HG03558 (cell line): ENCODE data around the gene DPT.
"Not testable (repeated sequence)": the region's sequence is repeated elsewhere in the genome, so short reads cannot be mapped to it uniquely, and the experiment has no call there.

Experiments
- ATAC-seq: cut with Tn5 transposase; IDR thresholded peaks from one replicate; pipeline ENCODE4 v1.9.1; 2021; ENCODE audit warnings: moderate number of reproducible peaks; ENCODE audit not compliant: unreplicated experiment; ENCODE audit errors: extremely low read depth

Gene DPT

GRCh38 chr1:168728473-168729404 is at the start of gene DPT:
Gene DPT, minus strand, starts transcription at chr1:168729206. Its CDS starts 32 bp downstream, at chr1:168729174.
- no peak for ATAC-seq

- no peak for ATAC-seq
Measured at GRCh38 chr1:168775366-168775765, 46.4 kb upstream of the DPT start.

- no peak for ATAC-seq
Measured at GRCh38 chr1:168774241-168774640, 45.2 kb upstream of the DPT start.

GRCh38 chr1:168772428-168773060 is 43.5 kb upstream of the DPT start:
- no peak for ATAC-seq

GRCh38 chr1:168771104-168771630 is 42.2 kb upstream of the DPT start:
- no peak for ATAC-seq

DNA sequence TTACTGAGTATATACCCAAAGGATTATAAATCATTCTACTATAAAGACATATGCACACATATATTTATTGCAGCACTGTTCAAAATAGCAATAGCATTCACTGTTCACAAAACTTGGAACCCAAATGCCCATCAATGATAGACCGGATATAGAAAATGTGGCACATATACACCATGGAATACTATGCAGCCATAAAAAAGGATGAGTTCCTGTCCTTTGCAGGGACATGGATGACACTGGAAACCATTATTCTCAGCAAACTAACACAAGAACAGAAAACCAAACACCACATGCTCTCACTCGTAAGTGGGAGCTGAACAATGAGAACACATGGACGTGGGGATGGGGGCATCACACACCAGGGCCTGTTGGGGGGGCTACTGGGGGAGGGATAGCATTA is 40.9 kb upstream of the DPT start:
- ATAC-seq = not testable (repeated sequence)

GRCh38 chr1:168767894-168768584 is 39.0 kb upstream of the DPT start:
- no peak for ATAC-seq

GRCh38 chr1:168766568-168766967 is 37.6 kb upstream of the DPT start:
- ATAC-seq = no peak

- ATAC-seq = no peak
Measured at GRCh38 chr1:168763031-168763430, 34.0 kb upstream of the DPT start.

DNA sequence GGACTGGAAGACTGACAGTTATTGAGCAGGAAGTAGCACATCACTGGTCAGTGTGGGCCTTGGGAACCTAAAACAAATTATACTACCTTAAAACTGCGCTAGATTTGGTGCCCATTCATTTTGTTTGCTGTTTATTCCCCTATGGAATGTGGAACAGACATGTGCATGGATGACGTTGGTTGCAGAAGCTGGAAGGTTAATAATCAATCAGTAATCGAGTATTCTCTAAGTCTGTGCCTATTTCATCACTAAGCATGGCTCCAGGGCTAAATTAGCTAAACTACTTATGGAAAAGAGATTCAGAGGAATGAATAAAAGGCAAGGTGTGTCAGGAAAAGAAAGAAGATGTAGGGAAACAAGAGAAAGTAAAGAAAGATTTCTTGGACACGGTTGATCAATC is 33.5 kb upstream of the DPT start:
- ATAC-seq = no peak

GRCh38 chr1:168760781-168761180 is 31.8 kb upstream of the DPT start:
- ATAC-seq = no peak

- no peak for ATAC-seq
Measured at GRCh38 chr1:168760241-168760640, 31.2 kb upstream of the DPT start.

DNA sequence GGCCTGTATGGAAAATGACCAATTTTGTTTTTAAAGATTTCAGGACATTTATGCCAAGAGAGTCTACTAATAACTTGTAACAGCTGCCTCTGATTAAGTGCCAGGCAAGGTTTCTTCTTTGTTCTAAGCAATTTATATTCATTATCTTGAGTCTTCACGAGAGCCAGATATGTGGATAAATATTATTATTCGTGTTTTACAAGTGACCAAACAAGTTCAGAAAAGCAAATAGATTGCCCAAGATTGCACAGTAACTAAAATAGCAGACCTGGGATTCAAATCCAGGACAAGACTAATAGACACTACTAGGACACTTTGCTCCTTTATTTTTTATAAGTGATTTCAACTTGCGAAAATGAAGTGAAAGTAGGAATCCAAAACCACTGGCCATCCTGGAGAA is 30.1 kb upstream of the DPT start:
- ATAC-seq = no peak

- ATAC-seq = no peak
Measured at GRCh38 chr1:168758503-168758902, 29.5 kb upstream of the DPT start.

DNA sequence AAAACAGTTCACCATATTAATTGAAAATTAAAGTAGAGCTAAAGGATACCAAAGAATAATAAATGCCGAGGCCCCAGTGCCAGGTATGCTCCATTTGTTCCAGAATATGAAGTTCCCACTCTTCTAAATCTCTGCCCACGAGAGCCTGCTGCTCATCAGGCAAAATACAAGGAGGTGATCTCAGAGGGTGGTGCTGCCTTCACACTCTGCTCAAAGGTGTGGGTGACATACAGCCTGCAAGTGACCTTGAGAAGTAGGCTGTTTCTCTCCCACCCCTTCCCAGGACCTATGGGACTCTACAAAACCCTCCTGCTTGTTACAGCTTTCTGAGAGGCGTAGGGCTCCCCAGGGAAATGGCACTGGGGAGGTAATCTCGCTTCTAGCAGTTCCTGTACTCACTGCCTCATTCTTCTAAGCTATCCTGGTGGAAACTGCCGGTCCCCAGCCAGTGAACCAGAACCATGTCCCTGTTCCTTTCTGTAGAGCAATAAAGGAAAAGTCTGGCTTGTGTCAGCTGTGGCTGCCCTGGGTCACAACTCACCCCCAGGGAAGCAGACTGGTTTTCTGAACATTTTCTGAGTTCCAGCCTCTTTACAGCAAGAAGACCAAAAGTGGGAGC is 26.9 kb upstream of the DPT start:
- no peak for ATAC-seq

DNA sequence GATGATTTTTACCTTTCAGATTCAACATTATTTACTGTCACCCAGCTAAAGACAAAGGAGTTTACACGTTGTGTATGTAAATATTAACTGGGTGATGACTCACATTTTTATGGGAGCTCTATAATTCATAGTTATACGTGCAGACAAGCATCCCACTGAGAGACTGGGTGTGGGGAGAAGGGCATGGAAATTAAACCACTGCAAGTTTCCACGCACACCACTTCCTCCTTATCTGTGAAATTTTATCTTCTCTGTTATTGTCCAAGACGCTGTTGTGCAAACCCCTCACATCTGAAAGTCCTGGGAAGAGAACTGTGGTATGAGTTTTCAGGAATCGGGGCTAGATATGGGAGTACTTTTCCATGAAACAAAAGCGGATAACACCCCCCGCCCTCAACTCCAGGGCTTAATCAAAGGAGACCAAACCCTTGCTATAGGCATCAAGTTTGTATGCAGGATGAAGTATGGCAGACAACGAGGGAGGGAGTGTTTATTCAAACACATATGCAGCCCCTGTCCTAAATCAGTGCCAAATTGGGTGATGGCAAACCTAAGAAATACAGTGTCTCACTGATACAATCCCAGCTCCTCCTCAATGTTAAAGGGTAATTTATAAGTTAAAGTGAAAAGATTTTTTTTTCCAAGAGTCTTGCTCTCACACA is 23.3 kb upstream of the DPT start:
- no peak for ATAC-seq

DNA sequence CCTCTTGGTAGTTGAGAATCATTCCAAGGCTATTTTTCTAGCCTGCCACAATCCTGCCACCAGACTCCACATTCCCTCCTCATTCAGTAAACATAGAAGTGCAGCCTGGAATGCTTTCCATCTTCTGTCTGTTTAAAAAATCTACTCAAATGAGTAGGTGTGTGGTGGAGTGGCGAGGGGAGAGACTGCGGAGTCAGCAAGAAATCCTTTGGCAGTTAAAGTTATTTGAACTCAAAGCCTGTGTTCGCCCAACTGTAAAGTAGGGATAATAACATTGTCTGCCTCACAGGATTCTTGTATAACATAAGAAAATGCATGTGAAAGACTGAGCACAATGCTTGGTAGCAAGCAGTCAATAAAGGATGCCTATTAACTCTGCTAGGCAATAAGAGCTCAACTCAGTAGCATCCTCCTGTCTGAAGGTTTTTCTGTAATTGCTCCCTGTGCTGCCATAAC is 22.2 kb upstream of the DPT start:
- no peak for ATAC-seq

DNA sequence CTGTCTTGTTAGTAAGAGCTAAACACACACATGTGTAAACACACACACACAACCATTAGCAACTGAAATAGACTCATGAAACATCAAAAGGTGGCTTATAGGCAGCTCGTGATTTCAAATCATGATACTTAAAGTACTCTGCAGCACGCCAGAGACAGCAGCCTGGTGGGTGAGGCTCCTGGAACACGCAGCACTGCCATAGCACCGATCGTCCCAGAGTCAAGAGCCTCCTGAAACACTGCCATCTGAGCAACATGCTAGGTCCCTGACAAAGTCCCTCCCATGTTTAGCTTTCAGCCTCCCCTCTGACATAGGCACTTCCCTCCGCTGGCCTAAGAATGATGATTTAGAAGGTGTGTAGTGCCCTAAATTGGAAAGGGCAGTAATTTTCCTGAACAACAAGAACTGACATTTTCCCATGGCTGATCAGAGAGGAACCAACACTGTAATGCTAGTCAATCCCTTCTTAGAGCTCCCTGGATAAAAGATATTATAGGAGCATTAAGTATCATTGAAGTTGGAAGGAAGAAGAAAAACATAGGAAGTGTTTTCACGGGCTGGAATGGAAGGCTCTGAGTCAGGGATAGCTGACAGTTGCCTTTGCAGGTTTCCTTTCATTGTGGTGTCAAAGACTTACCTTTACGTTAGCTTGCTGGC is 14.1 kb upstream of the DPT start:
- ATAC-seq = no peak

DNA sequence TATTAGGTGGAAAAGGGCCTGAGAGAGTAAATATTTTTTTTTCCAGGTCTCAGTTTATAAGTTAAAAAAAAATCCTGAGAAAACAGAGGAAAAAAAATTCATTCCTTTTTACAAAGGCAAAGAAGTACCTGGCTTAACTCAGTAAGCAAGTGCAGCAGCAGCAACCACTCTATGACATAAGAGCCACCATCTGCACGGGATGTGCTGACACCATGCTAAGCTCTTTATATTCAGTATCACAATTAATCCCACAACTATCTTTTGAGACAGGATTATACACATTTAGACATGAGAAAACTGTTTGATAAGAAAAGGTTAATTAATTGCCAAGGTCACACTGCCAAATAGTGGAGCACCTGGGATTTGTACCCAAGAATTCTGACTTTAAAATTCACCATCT is 13.4 kb upstream of the DPT start:
- no peak for ATAC-seq
